HG02642 (cell line): ENCODE data around the gene ZFP62.
"Not testable (repeated sequence)": the region's sequence is repeated elsewhere in the genome, so short reads cannot be mapped to it uniquely, and the experiment has no call there.

Source experiments
- ATAC-seq: cut with Tn5 transposase; IDR thresholded peaks from one replicate; pipeline ENCODE4 v1.9.1; 2021; ENCODE audit warnings: mild to moderate bottlenecking; ENCODE audit not compliant: unreplicated experiment, poor library complexity

The ZFP62 gene

GRCh38 chr5:180860887-180861822 is at the start of gene ZFP62:
Gene ZFP62, minus strand, starts transcription at chr5:180861276. Its CDS starts 57 bp downstream, at chr5:180861219.
- peak; percentile 88 for ATAC-seq

GRCh38 chr5:180910735-180911134 is 49.7 kb upstream of the ZFP62 start:
- no peak for ATAC-seq

- no peak for ATAC-seq
Measured at GRCh38 chr5:180910182-180910581, 49.1 kb upstream of the ZFP62 start.

GRCh38 chr5:180909782-180910181 is 48.7 kb upstream of the ZFP62 start:
- no peak for ATAC-seq

- no peak for ATAC-seq
Measured at GRCh38 chr5:180908998-180909731, 48.1 kb upstream of the ZFP62 start.

- no peak for ATAC-seq
Measured at GRCh38 chr5:180908400-180908799, 47.3 kb upstream of the ZFP62 start.

GRCh38 chr5:180901319-180902009 is 40.4 kb upstream of the ZFP62 start:
- no peak for ATAC-seq

GRCh38 chr5:180900178-180900577 is 39.1 kb upstream of the ZFP62 start:
- ATAC-seq = no peak

- no peak for ATAC-seq
Measured at GRCh38 chr5:180898621-180899246, 37.7 kb upstream of the ZFP62 start, which contains the start of gene BTNL8. Gene BTNL8, plus strand, starts transcription at chr5:180899159. Its CDS starts 152 bp downstream, at chr5:180899311.

- ATAC-seq = not testable (repeated sequence)
Measured at GRCh38 chr5:180895330-180895729, 34.3 kb upstream of the ZFP62 start.

- no peak for ATAC-seq
Measured at GRCh38 chr5:180889381-180889780, 28.3 kb upstream of the ZFP62 start.

- ATAC-seq = not testable (repeated sequence)
Measured at GRCh38 chr5:180885845-180886529, 24.9 kb upstream of the ZFP62 start.

GRCh38 chr5:180875860-180876426 is 14.9 kb upstream of the ZFP62 start:
- no peak for ATAC-seq

- ATAC-seq = no peak
Measured at GRCh38 chr5:180874804-180875582, 13.9 kb upstream of the ZFP62 start.

GRCh38 chr5:180873615-180874520 is 12.8 kb upstream of the ZFP62 start:
- ATAC-seq = no peak

- ATAC-seq = no peak
Measured at GRCh38 chr5:180872419-180872818, 11.3 kb upstream of the ZFP62 start.

- no peak for ATAC-seq
Measured at GRCh38 chr5:180870276-180871068, 9.4 kb upstream of the ZFP62 start.
